Retinal pigment epithelial cell (primary cell): ENCODE data around the gene LASP1.

ENCODE experiments used
- DNase-seq: peaks from one replicate; pipeline ENCODE4 v3.0.0-alpha.2; 2010; ENCODE audit warnings: low read depth
- H3K4me3 ChIP-seq: 2 replicates; pipeline ENCODE4 v1.5.1; 2011; ENCODE audit warnings: mild to moderate bottlenecking, low read length, control low read depth, moderate library complexity
- CTCF ChIP-seq: conservative IDR thresholded peaks from 2 replicates; pipeline ENCODE4 v1.5.1; 2011; ENCODE audit warnings: low read depth, low read length, control low read depth, inconsistent platforms

Gene LASP1

GRCh38 chr17:38877130-38877851 is 7.4 kb downstream of the LASP1 start:
- no peak for DNase-seq
- TF ChIP-seq CTCF = no peak
- H3K4me3 ChIP-seq = no peak overlapping the region

DNA sequence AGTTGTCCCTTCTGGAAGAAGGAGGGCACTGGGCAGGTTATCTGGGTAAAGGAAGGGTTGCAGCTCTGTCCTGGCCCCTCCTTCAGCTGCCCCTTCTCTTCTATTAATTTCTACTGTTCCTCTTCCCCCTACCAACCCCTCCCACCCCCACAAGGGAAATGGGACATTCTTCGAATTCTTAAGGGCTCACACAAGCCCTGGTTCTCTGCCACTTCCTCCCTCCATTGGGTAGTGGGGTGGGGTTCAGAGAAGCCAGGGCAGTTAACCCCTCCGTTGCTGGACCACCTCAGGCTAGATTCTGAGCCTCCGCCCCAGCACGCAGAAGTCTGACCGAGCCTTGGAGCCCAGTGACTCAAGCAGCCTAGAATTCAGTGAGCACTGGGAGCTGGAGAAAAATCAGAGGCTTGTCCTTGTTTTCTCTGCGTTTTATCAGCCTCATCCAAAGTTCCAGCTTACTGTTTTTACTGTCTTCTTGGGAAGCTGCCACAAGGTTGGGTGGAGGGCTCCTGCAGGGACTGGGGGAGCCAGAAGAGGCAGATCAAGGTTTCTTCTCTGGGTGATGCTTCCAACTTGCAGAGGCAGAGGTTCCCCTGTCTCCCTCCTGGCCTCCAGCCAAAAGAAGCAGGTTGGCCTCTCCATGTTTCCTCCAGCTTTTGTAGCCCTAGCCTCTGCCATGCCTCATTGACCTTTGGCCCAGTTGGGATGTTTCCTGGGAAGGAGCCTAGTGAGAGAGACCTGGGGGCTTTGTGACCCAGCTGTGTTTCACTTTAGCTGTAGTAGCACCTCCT is 10.2 kb downstream of the LASP1 start:
- peak overlapping the region; percentile 12 for H3K4me3 ChIP-seq
- peak; percentile 87 for DNase-seq
- TF ChIP-seq CTCF = no peak

DNA sequence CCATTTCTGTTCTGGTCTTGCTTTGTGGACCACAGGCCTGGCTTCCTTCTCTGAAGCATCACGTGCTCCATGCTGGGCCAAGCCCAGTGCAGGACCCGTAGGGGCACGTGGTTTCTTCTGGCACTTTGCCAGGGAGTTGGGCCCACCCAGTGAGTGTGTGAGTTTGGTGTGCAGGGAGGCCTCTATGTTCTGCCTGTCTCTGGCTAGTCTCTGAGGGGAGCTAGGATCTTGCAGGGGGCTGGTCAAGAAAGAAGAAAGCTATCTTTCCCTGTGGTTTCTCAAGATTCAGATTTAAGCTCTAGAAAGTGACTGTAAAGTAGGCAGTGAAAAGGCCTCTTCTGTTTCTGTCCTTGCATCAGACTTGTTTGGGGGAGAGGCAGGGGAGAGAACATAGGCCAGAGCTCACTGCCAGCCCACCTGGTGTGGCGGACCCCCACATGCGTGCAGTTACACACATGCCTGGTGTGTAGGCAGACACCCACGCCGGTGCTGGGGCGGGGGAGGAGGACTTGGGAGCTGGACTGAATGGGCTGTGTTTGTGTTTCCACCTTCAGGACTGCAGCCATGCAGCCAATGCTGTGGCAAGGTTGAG is 11.8 kb downstream of the LASP1 start:
- H3K4me3 ChIP-seq = no peak overlapping the region
- no peak for DNase-seq
- no peak for TF ChIP-seq CTCF

GRCh38 chr17:38882870-38883269 is 13.0 kb downstream of the LASP1 start:
- no peak for DNase-seq
- TF ChIP-seq CTCF = no peak
- no peak overlapping the region for H3K4me3 ChIP-seq

GRCh38 chr17:38883592-38884526 is 14.0 kb downstream of the LASP1 start:
- no peak for TF ChIP-seq CTCF
- H3K4me3 ChIP-seq = no peak overlapping the region
- DNase-seq = no peak

- TF ChIP-seq CTCF = no peak
- H3K4me3 ChIP-seq = no peak overlapping the region
- DNase-seq = no peak
Measured at GRCh38 chr17:38885044-38885727, 15.3 kb downstream of the LASP1 start.
